ENCODE results near the gene DCAF11.

The DCAF11 gene

DNA sequence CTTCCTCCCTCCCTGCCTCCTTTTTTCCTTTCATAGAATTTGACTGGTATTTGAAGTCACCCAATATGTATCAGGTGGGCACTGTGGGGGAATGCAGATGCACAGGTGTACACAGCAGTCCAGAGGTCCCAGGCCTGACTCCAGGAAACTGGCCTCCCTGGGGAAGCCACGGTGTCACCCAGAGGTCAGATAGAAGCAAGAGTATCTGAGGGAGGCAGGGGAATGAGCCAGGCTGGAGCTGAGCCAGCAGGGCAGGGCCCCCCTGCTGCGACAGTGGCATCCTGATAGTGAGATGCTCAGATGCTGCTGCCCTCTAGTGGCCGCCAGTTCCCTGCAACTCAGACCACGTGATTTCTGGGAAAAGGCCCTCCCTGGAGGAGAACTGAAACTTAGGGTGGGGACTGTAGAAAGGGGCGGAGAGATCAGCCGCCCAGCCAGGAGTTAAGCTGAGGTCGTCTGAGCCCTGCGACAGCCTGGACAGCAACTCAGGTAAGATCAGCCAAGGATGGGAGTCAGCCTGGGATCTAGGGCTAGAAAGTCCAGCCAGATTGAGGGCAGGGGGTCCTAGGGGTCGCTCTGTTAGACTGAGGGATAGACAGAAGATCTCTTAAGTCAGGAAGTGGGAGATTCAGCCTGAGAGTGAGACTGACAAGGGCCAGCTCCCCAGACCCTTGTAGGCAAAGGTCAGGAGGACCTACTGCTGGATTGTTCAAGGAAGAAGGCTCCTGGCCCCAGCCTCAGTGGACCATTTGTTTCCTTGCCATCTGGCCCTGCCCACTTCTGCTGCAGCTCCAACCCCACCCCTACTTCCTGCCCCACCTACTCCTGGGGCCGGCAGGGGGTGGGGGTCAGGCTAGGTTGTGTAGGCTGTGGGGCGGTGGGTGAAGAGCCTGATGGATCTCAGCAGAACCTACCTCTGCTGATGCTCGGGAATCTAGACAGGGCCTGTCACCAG is 46.5 kb downstream of the DCAF11 start, which contains the start of gene IRF9:
IRF9 (plus strand) TSS at position 416 of the 955 bp plus-strand sequence. CDS start 880 bp downstream, outside the sequence.
- peak; percentile 80 for DNase-seq (ENCODE audit: low read depth, low spot score)

DNA sequence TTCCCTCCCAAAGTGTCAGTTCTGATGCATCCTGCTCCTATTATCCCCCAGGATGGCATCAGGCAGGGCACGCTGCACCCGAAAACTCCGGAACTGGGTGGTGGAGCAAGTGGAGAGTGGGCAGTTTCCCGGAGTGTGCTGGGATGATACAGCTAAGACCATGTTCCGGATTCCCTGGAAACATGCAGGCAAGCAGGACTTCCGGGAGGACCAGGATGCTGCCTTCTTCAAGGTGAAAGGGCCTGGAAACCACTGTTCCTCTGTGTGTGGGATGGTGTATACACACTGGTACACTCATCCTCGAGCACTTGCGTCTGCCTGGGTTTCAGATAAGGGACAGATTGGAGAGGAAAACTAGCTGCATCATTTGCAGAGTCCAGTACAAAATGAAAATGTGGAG is 47.5 kb downstream of the DCAF11 start:
- DNase-seq (ENCODE audit: low read depth, low spot score): no peak

DNA sequence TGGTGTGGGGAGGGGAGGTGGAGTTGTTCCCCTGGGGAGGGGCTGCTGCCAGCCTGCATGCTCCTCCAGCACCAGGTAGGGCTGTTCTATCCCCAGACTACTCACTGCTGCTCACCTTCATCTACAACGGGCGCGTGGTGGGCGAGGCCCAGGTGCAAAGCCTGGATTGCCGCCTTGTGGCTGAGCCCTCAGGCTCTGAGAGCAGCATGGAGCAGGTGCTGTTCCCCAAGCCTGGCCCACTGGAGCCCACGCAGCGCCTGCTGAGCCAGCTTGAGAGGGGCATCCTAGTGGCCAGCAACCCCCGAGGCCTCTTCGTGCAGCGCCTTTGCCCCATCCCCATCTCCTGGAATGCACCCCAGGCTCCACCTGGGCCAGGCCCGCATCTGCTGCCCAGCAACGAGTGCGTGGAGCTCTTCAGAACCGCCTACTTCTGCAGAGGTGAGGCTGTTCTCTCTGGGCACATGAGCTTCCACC is 50.0 kb downstream of the DCAF11 start:
- no peak for DNase-seq (ENCODE audit: low read depth, low spot score)

DNA sequence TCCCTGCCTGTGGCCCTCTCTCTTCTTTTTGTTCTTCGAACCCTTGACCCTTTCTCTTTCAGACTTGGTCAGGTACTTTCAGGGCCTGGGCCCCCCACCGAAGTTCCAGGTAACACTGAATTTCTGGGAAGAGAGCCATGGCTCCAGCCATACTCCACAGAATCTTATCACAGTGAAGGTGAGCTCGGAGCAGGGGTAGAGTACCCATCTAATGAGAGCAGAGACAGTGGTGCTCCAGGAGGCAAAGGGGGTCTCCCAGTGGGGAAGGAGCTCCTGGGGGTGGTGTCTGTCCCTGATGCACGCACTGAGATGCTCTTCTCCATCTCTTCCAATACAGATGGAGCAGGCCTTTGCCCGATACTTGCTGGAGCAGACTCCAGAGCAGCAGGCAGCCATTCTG is 51.2 kb downstream of the DCAF11 start:
- DNase-seq (ENCODE audit: low read depth, low spot score): no peak

DNA sequence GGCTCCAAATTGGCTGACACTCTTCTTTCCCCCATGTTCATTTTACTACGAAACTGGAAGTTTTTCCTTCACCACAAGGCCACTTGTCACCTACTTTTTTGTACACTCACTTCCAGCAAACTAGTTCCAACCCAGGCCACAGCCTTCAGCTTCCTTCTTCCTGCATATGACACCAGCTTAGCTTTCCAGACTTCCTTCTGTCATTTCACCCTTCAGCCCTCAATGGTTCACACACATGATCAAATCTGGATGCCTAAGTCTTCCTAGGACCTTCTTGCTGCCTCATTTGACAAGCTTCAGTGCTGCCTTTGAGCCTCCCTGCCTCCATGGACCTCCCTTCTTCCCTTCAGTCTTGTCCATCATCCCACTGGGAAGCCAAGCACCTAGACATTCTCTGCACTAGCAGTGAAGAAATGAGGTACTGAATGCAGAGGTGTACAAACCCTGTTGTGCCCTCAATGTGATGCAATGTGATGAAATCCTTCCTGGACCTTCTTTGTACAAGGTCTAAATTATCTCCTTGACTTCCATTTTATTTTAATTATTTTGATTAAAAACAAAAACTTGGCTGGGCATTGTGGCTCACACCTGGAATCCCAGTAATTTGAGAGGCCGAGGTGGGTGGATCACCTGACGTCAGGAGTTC is 53.0 kb downstream of the DCAF11 start:
- DNase-seq (ENCODE audit: low read depth, low spot score): no peak

DNA sequence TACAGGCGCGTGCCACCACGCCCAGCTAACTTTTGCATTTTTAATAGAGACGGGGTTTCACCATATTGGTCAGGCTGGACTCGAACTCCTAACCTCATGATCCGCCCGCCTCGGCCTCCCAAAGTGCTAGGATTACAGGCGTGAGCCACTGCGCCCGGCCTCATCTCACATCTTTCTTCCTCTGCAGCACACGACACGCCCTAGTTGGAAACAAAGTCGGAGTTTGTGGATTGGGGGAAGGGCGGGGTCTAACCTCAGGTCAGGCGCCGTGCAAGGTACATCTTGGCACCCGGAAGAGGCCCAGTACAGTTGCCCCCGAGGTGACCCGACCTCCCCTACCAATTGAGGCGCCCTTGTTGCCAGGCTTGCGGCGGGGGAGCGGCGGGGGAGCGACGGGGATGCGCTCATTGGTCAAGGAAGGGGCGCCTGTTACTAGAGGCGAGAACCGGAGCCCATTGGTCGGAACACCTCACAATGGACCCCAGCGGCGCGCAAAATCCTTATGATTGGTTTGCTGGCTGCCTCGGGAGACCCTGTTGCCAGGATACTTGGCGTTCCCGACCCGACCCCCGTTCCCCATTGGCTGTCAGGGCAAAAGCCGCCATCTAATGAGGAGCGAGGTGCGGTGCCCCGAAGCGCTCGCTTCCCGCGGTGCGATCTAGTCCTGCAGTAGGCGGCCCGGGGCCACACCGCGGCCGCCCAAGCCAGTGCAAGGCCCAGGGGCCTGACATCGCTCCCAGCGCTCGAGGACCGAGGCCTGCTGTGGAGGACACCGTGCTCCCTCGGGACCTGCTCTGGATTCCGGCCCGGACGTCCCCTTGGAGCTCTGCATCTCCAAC is 57.1 kb downstream of the DCAF11 start, which contains the start of gene REC8:
REC8 (plus strand) TSS at position 659 of the 839 bp plus-strand sequence. CDS start 473 bp downstream, outside the sequence.
- peak; percentile 97 for DNase-seq (ENCODE audit: low read depth, low spot score)

DNA sequence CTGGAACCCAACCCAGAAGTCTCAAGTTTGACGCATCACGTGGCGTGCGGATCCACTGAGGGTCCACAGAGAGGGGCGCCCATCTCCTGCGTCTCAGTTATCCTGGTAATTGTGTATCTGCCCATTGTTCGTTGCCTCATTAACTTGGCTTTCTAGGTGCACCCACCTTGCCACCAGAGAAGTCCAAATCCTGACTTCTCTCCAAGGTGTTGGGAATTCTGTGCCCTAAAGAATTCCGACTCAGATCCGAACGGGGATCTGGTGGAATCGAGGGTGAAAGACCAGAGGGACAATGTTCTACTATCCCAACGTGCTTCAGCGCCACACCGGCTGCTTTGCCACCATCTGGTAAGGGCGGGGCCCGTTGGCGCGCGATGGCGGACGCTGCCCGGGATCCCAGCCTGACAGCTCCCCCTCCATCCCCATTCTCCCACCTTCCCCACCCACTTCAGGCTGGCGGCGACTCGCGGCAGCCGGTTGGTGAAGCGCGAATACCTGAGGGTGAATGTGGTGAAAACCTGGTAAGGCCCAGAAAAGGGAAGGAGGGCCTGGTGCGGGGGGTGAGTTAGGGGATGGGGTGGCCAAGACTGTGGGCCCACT is 57.8 kb downstream of the DCAF11 start:
- no peak for DNase-seq (ENCODE audit: low read depth, low spot score)

DNA sequence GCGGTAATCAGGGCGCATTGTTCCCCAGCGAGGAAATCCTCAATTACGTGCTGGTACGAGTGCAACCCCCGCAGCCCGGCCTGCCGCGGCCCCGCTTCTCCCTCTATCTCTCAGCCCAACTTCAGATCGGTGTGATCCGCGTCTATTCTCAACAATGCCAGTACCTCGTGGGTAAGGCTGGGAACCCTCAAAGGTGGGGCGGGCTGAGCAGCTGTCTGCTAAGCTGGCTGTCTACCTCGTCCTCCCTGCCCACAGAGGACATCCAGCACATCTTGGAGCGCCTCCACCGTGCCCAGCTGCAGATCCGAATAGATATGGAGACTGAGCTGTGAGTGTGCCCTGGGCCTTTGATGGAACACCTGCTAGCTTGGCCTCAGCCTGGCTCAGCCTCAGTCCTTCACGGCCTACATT is 58.3 kb downstream of the DCAF11 start:
- no peak for DNase-seq (ENCODE audit: low read depth, low spot score)
